ENCODE measurements around the gene MECR. TPM values are rescaled to one million over a fixed set of nuclear protein-coding genes. Genes with fewer than 3 reads are reported as not detected.

Gene MECR
- polyA plus RNA-seq, 1 donor (not counting 4 experiments of a cell fraction or from before 2014, with no cell fraction given): 20.7 TPM

DNA sequence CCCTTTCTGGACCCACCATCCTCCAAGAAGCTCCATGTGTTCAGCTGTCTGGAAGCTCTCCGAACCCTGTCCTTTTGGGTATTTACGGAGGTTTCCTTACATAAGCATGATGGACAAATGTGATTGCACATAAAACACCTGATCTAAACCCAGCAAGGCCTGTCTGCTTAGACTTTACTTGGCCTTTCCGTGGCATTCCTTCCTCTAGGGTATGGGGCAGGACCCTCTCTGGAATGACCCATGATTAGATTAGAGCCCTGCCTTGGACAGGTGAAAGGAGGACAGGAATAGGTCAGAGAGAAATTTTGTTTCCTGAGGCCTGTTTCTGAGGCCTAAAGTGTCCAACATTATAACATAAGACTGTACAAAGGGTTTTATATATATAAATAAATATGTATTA, 22.4 kb upstream of the MECR start:
- H2AFZ ChIP-seq (ENCODE audit: control insufficient read depth, low read length): no peak overlapping the region
- DNase-seq (ENCODE audit: low read depth, low spot score) (no peak), FAIRE-seq (no peak)
- dilution Hi-C loops (cut with MboI; ENCODE audit: extremely low pct_ligation_motif_present, low sequenced_read_pairs): no loop called here
- no peak overlapping the region for H3K27ac ChIP-seq (ENCODE audit: control insufficient read depth, insufficient read depth, low read length)
- H3K9ac ChIP-seq (ENCODE audit: control insufficient read depth, extremely low read depth, insufficient read depth, low read length): no peak overlapping the region
- H3K4me1 ChIP-seq (ENCODE audit: control insufficient read depth, extremely low read depth, insufficient read depth, low read length): peaks cover 13% of the 10 kb centered on the region
- TF ChIP-seq EZH2 (IDR thresholded peaks at IDR 0.05; ENCODE audit: low read length): no peak
- TF ChIP-seq, protein P1, sequence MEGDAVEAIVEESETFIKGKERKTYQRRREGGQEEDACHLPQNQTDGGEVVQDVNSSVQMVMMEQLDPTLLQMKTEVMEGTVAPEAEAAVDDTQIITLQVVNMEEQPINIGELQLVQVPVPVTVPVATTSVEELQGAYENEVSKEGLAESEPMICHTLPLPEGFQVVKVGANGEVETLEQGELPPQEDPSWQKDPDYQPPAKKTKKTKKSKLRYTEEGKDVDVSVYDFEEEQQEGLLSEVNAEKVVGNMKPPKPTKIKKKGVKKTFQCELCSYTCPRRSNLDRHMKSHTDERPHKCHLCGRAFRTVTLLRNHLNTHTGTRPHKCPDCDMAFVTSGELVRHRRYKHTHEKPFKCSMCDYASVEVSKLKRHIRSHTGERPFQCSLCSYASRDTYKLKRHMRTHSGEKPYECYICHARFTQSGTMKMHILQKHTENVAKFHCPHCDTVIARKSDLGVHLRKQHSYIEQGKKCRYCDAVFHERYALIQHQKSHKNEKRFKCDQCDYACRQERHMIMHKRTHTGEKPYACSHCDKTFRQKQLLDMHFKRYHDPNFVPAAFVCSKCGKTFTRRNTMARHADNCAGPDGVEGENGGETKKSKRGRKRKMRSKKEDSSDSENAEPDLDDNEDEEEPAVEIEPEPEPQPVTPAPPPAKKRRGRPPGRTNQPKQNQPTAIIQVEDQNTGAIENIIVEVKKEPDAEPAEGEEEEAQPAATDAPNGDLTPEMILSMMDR (optimal IDR thresholded peaks at IDR 0.05 in 1 of 3, IDR thresholded peaks at IDR 0.05 in 1 of 3, conservative IDR thresholded peaks at IDR 0.05 in 1 of 3; ENCODE audit: extremely low read depth in 1 of 3, insufficient read depth in 2 of 3, low read length in 3 of 3): no peak
- no peak overlapping the region for H3K4me3 ChIP-seq (ENCODE audit: control insufficient read depth in 2 of 3, extremely low read depth in 1 of 3, insufficient read depth in 2 of 3, low read depth in 1 of 3, low read length in 3 of 3)
- no peaks in the 10 kb centered on the region for H3K79me2 ChIP-seq (ENCODE audit: control insufficient read depth, insufficient read depth, low read length)
- no peaks in the 10 kb centered on the region for H3K36me3 ChIP-seq (ENCODE audit: control insufficient read depth in 2 of 2, extremely low read depth in 1 of 2, insufficient read depth in 2 of 2, low read length in 2 of 2)
- no peaks in the 10 kb centered on the region for H3K27me3 ChIP-seq (ENCODE audit: control insufficient read depth, extremely low read depth, insufficient read depth, low read length)
- H3K9me1 ChIP-seq (ENCODE audit: control insufficient read depth, extremely low read depth, insufficient read depth, low read length): no peaks in the 10 kb centered on the region
- H3K9me3 ChIP-seq (ENCODE audit: control insufficient read depth, low read depth, low read length): no peaks in the 10 kb centered on the region
- H4K20me1 ChIP-seq (ENCODE audit: control insufficient read depth, extremely low read depth, insufficient read depth, low read length): no peaks in the 10 kb centered on the region
- no peak overlapping the region for H3K4me2 ChIP-seq (ENCODE audit: control insufficient read depth, extremely low read depth, insufficient read depth, low read depth, low read length)

DNA sequence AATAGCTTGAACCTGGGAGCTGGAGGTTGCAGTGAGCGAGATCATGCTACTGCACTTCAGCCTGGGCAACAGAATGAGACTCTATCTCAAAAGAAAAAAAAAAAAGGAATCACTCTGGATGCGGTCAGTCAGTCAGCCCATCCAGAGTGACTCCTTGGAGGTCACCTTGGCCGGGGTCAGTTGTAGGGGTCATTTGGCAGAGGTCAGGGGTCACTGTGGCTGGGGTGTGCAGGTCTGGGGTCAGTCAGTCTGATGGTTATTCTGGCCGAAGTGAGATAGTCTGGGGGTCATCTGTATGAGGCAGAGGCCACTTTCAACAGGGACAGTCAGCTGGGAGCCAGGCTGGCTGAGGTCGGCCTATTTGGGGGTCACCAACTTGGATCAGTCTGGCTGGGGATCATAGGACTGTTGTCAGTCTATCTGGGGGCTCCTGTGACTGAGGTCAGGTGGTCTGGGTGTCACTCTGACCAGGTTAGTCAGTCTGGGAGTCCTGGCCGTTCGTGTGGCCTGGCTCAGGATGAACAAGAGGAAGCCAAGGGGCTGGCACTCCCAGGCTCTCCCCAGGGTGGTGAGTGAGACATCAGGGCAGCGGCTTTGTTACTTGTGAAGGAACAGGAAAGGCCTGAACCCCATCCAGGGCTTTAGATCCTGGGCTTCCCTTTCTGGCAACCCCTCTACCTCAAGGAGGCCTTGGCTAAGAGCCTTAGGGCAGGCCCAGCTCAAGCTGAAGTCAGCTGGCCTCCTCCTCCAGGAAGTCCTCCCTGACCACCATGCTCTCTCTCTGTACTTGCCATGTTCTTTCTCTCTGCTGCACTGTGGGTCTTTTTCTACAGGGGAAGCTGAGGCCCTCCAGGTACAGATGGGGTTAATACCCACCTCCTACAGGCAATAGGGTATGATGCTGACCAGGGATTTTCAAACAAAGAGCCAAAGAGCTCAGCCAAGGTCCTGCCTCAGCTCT, 20.7 kb upstream of the MECR start:
- no peaks in the 10 kb centered on the region for H3K27me3 ChIP-seq (ENCODE audit: control insufficient read depth, extremely low read depth, insufficient read depth, low read length)
- no peak for DNase-seq (ENCODE audit: low read depth, low spot score)
- no peak overlapping the region for H3K9ac ChIP-seq (ENCODE audit: control insufficient read depth, extremely low read depth, insufficient read depth, low read length)
- no peaks in the 10 kb centered on the region for H3K9me1 ChIP-seq (ENCODE audit: control insufficient read depth, extremely low read depth, insufficient read depth, low read length)
- TF ChIP-seq, protein P1 (optimal IDR thresholded peaks at IDR 0.05 in 1 of 3, IDR thresholded peaks at IDR 0.05 in 1 of 3, conservative IDR thresholded peaks at IDR 0.05 in 1 of 3; ENCODE audit: extremely low read depth in 1 of 3, insufficient read depth in 2 of 3, low read length in 3 of 3): no peak
- TF ChIP-seq EZH2 (IDR thresholded peaks at IDR 0.05; ENCODE audit: low read length): no peak
- no peaks in the 10 kb centered on the region for H3K36me3 ChIP-seq (ENCODE audit: control insufficient read depth in 2 of 2, extremely low read depth in 1 of 2, insufficient read depth in 2 of 2, low read length in 2 of 2)
- H2AFZ ChIP-seq (ENCODE audit: control insufficient read depth, low read length): no peak overlapping the region
- no peaks in the 10 kb centered on the region for H4K20me1 ChIP-seq (ENCODE audit: control insufficient read depth, extremely low read depth, insufficient read depth, low read length)
- FAIRE-seq: no peak
- H3K79me2 ChIP-seq (ENCODE audit: control insufficient read depth, insufficient read depth, low read length): no peaks in the 10 kb centered on the region
- H3K4me1 ChIP-seq (ENCODE audit: control insufficient read depth, extremely low read depth, insufficient read depth, low read length): peaks cover 13% of the 10 kb centered on the region
- no peak overlapping the region for H3K4me2 ChIP-seq (ENCODE audit: control insufficient read depth, extremely low read depth, insufficient read depth, low read depth, low read length)
- H3K27ac ChIP-seq (ENCODE audit: control insufficient read depth, insufficient read depth, low read length): no peak overlapping the region
- no peak overlapping the region for H3K4me3 ChIP-seq (ENCODE audit: control insufficient read depth in 2 of 3, extremely low read depth in 1 of 3, insufficient read depth in 2 of 3, low read depth in 1 of 3, low read length in 3 of 3)
- H3K9me3 ChIP-seq (ENCODE audit: control insufficient read depth, low read depth, low read length): no peaks in the 10 kb centered on the region
- dilution Hi-C loops (cut with MboI; ENCODE audit: extremely low pct_ligation_motif_present, low sequenced_read_pairs): no loop called here

Data from keratinocyte (primary cell).